HPDE6-E6E7 (cell line): ENCODE results near the gene TP63.
A peak's percentile ranks its signal among the peaks of the same experiment; 100 is the strongest.
"Not testable (repeated sequence)": the region's sequence is repeated elsewhere in the genome, so short reads cannot be mapped to it uniquely, and the experiment has no call there.

Source experiments
- DNase-seq: peaks from one replicate; pipeline ENCODE4 v3.0.0; 2011; ENCODE audit warnings: missing footprints; ENCODE audit errors: extremely low spot score

Gene TP63

DNA sequence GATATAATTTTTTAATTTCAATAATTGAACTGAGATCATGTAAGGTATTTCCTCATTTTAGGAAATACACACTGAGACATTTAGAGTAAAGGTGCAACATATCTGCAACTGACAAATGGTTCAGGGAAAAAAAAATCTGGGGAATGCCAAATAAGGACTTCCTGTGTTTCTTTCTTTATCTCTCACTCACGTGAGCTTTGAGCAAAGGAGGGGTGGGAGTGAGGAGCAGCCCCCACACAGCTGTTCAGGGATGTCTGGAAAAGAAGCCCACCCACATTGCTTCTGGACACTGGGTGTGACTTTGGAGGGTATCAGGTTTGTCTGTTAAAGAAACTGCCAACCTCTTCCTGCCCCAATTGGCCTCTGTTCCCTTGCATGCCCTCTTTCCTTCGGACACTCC lies 5.6 kb upstream of the TP63 start:
- DNase-seq, result no peak

DNA sequence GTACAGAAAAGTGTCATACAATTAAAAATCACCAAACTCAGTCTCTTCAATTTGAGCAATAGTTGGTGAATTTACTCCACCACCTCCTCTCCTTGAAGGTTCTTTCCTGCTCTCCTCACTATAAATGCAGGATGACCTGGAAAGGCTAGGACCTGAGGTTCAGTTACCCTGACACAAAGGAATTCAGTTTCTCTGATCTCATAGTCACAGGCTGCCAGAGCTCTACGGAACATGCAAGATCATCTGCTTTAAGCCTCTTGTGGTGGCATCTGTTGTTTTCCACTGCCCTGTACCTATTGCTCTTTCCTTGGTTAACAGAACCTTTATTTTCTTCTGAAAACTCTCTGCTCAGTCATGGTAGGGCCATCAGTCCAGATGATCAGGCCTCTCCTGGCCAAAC lies 4.9 kb upstream of the TP63 start:
- DNase-seq, result no peak

DNA sequence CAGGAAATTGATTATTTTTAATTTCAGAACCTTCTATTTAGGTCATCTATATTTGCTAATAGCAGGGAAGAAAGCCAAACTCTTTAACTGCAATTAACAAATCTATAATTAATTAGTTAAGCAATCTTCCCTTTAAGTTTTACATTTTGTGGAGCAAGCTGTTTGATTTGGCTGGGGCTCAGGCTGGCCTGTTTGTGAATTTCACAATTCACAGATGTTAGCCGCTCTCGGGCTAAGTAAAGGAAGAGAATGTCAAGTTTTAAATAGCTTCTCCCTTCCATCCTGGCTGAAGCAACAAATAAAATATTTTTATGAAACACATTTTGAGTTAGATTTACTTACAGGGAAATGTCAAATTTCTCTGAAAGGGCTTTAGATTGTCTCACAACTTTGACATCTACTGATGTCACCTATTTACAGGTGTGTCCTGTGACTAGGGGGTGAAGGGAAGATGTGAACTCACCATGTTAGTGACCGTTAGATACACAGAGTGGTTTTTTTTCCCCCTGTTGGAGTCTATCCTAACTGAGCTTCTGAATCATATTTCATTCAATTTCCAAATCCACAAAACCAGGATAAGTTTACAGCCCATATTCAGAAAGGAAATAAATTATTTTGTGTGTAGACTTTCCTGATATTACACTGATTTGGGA lies 1.3 kb upstream of the TP63 start:
- no peak for DNase-seq

DNA sequence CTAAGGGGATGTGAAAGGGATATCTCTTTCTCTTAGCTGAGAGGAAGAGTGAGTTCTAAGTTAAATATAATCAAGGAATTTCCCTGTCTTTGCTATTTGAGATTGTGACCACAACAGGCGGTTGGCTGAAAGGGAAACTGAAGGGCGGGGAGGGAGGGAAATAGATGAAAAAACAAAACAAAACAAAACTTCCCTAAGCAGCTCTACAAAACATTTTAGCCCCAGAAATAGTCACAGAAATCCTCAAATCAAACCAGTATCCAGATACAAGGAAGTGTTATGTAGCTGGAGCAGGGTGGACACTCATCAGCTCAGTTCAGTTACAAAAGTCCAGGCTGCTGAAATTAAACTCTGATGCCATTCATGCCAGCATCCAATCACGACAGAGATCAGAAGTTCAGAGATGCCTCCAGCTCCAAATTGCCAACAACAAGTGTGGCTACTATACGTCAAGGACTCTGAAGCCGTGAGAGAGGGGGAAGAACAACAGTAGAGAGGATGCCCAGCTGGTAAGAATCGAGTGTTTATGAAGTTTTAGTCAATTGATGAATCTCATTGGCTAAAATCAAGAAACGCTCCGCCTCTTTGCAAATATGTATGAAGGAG lies 319 bp upstream of the TP63 start:
- DNase-seq, result no peak

DNA sequence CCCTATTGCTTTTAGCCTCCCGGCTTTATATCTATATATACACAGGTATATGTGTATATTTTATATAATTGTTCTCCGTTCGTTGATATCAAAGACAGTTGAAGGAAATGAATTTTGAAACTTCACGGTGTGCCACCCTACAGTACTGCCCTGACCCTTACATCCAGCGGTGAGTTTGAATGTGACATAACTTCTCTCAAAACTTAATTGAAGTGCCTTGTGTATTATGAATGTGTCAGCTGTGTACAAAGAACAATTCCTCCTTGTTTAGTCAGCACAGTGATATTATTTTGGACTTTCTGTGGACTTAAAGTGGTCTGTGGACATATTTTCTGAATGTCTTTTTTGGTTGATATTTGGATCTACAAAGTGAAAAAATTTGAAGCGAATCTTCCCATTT lies 220 bp downstream of the TP63 start:
- no peak for DNase-seq

DNA sequence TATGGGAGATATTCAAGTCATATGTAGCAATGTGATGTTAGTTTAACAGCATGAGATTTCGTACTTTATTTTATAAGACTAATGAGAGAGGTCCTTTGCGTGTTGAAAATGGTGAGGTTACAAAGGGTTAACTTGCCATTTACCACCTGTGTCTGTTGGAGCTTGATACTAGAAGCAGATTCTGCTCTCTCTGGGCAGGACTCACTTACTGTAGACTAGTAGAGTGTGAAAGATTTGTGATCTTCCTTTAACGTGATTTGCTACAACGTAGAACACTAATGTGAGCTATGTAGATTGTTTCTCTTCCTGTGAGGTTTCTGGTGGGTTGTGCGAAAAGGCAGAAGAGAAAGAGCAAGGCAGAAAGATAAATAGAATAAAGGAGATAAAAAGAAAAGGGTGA lies 1.1 kb downstream of the TP63 start:
- no peak for DNase-seq

DNA sequence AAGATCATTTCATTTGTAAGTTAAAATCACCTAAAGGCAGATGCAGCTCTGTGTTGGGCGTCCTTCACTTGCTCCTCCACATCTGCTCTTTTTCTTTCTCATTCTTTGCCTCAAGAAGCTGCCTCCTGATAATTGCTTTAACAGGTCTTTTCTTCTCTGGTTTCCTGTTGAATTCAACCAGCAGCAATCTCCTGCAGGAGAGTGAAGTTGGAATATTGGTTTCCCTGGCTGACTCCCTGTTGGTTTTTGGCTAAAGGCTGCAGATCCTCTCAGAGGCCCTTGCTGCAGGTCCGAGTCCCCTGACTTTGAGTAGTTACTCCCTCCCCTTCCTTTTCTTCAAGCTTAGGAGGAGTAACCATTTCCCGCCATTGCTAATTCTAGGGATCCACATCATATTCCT lies 4.2 kb downstream of the TP63 start:
- no peak for DNase-seq

DNA sequence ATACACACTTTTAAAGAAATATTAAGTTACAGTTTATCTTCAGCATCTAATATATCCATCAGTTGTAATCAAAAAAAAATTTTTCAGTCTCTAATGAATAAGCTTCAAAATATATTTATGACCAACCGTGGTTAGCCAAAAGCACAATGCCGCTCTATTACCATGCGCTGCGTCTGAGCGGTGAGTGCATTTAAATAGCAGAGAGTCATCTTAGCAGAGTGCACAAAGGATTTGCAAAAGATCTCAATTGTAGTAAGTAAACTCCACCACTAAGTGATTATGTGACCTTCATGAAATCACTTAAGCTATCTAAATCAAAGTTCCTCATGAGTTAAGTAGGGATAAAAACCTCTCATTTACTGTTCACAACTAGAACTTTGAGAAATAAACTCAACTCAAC lies 4.9 kb downstream of the TP63 start:
- DNase-seq, result no peak

DNA sequence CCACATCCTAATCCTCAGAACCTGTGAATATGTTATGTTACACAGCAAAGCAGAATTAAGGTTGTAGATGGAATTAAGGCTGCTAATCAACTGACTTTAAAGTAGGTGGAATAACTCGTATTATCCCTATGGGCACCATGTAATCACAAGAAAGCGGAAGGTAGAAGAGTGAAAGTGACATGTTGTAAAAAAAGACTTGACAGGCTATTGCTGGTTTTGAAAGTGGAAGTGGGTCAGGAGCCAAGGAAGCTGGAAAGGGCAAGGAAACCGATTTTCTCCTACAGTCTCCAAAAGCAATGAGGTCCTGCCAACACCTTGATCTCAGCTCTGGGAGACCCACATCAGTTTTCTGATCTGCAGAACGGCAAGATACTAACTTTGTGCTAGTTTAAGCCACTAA lies 6.6 kb downstream of the TP63 start:
- no peak for DNase-seq

DNA sequence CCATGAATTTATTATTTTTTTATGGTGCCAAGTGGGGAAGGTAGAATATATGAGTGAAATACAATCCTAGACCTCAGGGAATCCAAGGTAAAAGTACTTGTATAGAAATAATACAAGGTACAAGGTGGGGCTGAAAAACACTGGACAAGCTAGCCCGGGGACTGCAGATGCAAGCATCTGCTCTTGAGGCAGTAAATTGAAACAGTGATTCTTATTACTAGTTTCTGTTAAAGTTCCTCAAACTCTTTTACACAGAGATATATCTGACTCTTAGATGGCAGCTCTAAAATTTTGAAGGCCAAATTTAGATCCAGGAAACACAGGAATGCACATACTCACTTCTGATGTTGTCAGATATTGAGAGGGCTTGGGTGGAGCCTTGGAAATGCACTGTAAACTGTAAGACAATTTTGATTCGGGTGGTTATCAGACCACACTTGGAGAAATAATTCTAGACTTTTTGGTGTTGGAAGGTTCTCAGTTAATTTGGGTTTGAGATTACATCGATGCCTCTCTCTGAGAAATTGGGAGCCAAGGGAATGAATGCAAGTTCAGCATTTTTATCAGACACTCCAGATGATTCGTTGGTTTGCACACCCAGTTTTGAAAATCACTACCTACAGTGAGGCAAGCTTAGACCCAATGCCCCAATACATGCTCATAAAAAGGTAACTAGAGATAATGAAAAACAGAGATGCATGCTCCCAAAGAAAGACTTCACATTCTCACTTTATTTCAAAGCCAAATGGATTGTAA lies 7.3 kb downstream of the TP63 start:
- DNase-seq, result no peak

DNA sequence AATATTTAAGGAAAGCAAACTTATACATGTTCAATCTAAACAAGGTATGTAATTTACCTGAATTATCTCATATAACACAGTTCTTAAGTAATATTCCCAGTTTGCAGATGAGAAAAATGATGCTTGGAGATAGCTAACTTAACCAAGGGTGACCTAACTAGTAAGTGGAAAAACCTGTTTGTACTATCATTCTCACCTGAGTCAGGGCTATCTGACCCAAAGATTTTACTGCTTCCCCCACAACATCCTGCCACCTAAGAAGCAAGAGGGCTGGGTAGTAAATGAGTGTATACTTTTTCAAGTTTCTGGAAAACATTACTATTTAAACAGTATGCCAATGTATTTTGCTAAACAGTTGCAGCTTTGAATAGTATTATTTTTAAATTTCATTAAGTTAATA lies 10.6 kb downstream of the TP63 start:
- DNase-seq, result peak; percentile 16

DNA sequence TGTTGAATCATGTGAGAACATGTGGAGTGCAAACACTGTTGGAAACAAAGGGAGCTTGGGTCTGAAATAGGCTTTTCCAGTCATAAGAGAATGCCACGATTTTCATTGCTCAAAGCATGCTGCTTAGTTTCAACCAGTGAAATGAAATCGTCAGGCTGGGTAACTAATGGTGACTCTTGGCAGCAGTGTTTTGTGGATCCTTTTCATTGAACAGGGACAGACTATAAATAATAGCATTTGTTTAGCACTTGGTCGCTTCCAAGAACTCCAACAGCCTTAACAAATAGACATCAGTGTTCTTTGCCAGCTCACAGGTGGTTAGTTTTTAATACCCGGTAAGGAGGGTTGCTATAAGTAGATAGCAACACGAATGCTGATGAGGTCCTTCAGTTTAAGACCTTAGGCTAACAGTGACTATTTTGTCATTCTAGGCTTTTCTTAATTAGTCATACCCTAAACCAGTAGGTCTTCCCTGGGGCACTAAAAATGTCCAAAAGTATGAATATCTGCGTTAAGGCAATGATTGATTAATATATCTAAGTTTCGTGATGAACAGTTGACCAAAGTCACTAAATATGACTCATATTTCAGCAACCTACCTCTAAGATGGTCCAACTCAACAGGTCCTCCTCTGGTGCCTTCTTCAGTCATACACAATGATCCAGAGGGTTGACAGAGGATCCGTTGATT lies 15.8 kb downstream of the TP63 start:
- no peak for DNase-seq

DNA sequence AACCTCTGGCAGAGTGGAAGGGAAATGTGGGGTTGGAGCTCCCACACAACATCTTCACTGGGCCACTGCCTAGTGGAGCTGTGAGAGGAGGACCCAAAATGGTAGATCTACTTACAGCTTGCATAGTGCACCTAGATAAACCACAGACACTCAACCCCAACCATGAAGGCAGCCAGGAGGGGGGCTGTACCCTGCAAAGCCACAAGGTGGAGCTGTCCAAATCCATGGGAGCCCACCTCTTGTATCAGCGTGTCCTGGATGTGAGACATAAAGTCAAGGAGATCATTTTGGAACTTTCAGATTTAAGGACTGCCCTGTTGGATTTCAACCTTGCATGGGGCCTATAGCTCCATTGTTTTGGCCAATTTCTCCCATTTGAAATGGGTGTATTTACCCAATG lies 20.9 kb downstream of the TP63 start:
- no peak for DNase-seq

DNA sequence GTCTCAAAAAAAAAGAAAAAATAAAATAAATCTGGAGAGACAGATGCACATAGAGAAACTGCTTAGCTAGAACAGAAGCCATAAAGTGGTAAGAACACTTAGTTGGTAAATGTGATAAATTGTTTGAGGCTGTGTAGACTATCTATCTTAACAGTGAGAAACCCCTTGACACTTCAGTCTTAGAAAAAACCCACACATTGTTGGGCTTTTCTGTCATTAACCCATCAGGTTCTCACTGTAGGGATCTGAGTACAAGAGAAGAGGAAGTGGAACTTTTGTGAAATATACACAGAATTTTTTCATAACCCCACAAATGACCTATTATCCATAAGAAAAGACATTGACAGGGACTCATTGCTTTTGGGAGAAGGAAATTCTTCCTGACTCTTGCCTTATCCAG lies 24.4 kb downstream of the TP63 start:
- DNase-seq, result no peak

DNA sequence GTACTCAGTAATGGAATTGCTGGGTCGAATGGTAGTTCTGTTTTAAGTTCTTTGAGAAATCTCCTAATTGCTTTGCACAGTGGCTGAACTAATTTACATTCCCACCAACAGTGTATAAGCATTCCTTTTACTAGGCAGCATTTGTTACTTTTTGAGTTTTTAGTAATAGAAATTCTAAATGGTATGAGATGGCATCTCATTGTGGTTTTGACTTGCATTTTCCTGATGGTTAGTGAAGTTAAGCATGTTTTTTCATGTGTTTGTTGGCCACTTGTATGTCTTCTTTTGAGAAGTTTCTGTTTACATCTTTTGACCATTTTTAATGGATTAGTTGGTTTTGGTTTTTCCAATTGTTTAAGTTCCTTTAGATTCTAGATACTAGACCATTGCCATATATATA lies 28.4 kb downstream of the TP63 start:
- no peak for DNase-seq

DNA sequence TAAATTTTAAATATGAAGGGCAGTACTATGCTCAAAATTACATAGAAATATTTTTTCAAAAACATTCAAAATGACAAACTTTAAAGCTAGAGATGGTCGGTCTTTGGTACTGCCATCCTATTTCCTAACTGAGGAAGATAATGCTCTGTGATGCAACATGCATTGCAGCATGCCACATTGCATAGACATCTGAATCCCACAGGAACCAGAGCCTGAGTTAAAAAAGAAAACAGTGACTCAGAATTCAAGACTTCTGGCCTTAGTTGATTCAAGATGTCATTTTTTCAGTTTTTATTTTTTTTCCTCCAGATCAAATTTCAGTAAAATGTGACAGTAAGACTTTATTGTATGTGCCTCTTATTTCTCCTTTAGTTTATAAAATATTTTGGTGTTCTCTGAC lies 33.1 kb downstream of the TP63 start:
- peak; percentile 56 for DNase-seq

DNA sequence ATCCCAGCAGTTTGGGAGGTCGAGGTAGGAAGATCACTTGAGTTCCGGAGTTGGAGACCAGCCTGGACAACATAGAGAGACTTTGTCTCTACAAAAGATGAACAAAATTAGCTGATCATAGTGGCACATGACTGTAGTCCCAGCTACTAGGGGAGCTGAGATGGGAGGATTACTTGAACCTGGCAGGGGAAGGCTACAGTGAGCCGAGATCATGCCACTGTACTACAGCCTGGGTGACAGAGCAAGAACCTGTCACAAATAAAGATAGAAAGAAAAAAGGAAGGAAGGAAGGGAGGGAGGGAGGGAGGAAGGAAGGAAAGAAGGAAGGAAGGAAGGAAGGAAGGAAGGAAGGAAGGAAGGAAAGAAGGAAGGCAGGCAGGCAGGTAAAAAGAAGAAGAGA lies 41.2 kb downstream of the TP63 start:
- DNase-seq, result not testable (repeated sequence)

DNA sequence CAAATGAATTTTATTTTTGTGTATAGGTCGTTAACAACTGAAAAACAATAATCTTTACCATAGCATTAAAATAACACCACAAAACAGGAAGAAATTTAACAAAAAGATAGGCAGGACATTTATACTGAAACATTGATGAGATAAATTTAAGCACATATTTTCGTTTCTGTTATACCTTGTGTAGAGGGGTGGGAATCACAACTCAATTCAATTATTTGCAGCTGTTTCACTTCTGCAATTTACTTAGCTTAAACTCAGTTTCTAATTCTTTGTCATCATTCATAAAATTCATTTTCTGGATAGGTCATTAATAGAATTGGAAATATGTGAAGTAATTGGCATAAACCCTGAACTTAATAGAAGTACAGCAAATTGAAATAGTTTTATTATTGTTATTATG lies 42.3 kb downstream of the TP63 start:
- no peak for DNase-seq

DNA sequence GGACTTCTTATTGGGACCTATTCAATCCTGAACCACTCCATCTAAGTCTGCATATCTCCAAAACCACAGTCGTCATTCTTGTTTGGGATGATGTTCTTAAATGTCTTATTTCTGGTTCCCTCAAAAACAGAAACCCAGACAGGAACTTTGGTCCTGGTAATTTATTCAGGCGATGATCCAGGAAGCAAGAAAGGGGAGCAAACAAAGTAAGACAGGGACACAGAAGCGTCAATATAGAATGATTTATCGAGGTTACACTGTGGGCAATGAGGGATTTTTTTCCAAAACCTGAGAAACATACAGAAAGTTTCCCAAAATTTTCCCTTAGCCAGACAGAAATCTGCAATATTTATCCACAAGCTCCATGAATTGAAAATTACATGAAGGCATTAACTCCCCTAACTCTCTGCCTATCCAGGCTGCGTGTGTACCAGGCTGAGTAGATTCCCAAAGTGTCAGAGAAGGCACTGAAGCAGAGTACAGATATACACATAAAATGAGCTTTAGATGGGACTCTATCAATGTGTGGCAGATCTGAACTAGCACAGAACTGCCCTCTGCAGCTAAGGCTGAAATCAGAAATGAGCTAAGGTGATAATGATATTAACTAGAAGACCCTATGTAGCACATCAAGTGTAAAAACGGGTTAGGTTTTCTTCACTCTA lies 43.2 kb downstream of the TP63 start:
- DNase-seq, result no peak

DNA sequence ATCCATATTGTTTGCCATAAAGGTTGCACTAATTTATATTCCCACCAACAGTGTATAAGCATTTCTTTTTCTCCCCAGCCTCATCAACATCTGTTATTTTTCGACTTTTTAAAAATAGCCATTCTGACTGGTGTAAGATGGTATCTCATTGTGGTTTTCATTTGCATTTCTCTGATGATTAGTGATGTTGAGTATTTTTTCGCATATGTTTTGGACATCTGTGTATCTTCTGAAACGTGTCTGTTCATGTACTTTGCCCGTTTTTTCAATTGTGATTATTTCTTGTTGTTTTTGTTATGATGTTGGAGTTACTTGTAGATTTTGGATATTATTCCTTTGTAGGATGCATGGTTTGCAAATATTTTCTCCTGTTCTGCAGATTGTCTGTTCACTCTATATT lies 46.5 kb downstream of the TP63 start:
- DNase-seq, result no peak

DNA sequence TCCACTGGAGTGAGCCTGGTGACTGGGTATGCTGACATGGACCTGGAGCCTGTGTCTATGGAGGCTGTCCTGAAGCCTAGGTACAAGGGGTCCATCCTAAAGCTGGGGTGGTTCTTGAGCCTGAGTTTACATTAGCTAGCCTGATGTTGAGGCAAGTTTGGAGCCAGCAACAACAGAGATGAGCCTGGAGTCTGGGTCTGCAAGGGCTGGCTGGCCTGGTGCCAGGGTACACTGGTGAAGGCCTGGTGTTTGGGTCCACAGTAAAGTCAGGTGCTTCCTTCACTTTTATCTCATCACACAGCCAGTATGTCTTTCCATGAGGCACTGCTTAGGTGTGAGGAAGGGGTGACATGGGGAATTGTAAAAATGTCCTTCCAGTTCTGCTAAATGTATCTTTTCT lies 49.5 kb downstream of the TP63 start:
- no peak for DNase-seq

DNA sequence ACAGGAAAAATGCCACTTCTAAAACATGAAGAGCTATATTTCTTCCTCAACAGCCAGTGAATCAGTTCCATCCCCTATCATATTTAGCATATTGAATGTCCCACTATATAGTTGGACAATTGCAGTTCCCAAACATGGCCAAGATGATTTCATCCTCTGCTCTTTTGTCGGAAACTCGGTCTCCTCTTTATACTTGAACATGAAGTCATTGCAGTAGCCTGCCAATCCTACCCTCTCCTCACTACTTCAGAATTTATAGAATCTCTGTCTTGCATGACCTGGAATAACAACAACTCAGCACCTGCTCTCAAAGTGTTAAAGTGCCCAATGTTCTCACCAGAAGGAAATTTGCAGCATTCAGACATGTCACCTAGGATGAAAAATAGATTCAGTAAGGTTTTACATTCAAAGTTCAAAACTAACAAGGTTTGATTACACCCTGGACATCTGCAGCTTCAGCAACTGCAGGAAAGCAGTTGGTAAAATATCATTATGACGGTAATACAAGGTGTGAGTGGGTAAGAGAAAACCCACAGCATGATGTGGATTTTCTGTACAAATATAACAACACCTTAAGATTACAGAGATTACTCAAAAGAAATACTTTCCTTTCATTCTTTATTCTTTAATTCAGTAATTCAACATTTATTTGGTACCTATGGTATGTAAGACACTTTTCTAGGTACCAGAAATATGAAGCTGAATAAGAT lies 52.5 kb downstream of the TP63 start:
- DNase-seq, result no peak
